ENCODE results near the gene SMU1.

DNA sequence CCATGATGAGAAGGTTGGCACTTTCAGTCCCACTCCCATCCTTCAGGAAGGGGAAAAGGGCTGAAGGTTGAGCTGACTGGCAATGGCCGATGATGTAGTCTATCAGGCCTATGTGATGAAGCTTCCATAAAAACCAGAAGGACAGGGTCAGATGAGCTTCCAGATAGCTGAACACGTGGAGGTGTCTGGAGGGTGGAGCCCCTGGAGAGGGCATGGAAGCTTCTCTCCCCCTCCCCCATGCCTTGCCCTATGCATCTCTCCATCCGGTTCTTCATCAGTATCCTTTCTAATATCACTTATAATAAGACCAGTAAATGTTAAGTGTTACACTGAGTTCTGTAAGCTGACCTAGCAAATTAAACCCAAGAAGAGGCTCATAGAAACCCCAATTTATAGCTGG is 32.6 kb upstream of the SMU1 start:
- TF ChIP-seq CTCF (IDR thresholded peaks at IDR 0.05; ENCODE audit: insufficient read depth, low read depth, low read length): no peak
- TF ChIP-seq EZH2 (IDR thresholded peaks at IDR 0.05; ENCODE audit: insufficient read depth, low read length): no peak
